ENCODE results near the gene CEP20.

CEP20 gene

DNA sequence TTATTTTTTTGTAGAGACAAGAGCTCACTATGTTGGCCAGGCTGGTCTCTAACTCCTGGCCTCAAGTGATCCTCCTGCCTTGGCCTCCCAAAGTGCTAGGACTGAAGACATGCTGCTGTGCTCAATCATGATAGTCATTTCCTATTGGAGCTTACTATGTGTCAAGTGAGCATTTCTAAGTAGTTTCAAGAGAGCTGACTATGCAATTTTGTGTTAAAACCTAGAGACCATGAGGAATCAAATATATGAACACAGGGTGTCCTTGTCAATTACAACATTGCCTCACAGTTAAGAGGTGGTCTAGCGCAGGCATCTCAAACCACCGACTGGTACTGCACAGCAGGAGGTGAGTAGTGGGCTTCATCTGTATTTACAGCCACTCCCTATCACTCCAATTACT, 69.4 kb downstream of the CEP20 start:
- Histone ChIP-seq H3K36me3 (ENCODE audit: insufficient read depth, low read length) (no peaks in the 10 kb centered on the region), H3K9ac (ENCODE audit: low read depth, low read length) (no peak overlapping the region), H3K4me1 (ENCODE audit: insufficient read depth, low read length) (no peaks in the 10 kb centered on the region), H3K9me3 (ENCODE audit: control insufficient read depth, insufficient read depth, low read length) (0 out of 2 replicates have a peak, but pooled peaks cover 3% of the 10 kb centered on the region)

GRCh38 chr16:15817446-15817845, 71.0 kb downstream of the CEP20 start:
- no peaks in the 10 kb centered on the region for H3K36me3 ChIP-seq (ENCODE audit: insufficient read depth, low read length)
- no peak overlapping the region for H3K9ac ChIP-seq (ENCODE audit: low read depth, low read length)
- H3K4me1 ChIP-seq (ENCODE audit: insufficient read depth, low read length): no peaks in the 10 kb centered on the region
- H3K9me3 ChIP-seq (ENCODE audit: control insufficient read depth, insufficient read depth, low read length): 0 out of 2 replicates have a peak, but pooled peaks cover 3% of the 10 kb centered on the region

- Histone ChIP-seq H3K9ac (ENCODE audit: low read depth, low read length) (no peak overlapping the region), H3K4me1 (ENCODE audit: insufficient read depth, low read length) (no peaks in the 10 kb centered on the region), H3K9me3 (ENCODE audit: control insufficient read depth, insufficient read depth, low read length) (0 out of 2 replicates have a peak, but pooled peaks cover 6% of the 10 kb centered on the region), H3K36me3 (ENCODE audit: insufficient read depth, low read length) (no peaks in the 10 kb centered on the region)
These were observed 72.2 kb downstream of the CEP20 start for GRCh38 chr16:15816228-15816627.
